Measurements from ENCODE around the gene DGKG. TPM values are rescaled to one million over a fixed set of nuclear protein-coding genes. Genes with fewer than 3 reads are reported as not detected.

The DGKG gene
- polyA plus RNA-seq, 3 donors = 4.2 to 9.2 (median 4.3) TPM

GRCh38 chr3:186123012-186123411 lies 239.0 kb downstream of the DGKG start:
- intact Hi-C loops (cut with micrococcal nuclease) = no loop called here
- Histone ChIP-seq H3K4me3 (replicated peaks in 1 of 3; ENCODE audit: low read depth in 2 of 3, low read length in 3 of 3) (no peak overlapping the region), H3K36me3 (replicated peaks in 1 of 2; ENCODE audit: control insufficient read depth in 1 of 2, insufficient read depth in 2 of 2, low read length in 2 of 2) (no peaks in the 10 kb centered on the region), H3K79me2 (ENCODE audit: insufficient read depth, low read length) (no peaks in the 10 kb centered on the region), H3K9ac (ENCODE audit: insufficient read depth, low read length, poor library complexity, severe bottlenecking) (no peak overlapping the region), H3K27me3 (ENCODE audit: control insufficient read depth in 2 of 2, insufficient read depth in 2 of 2, low read length in 2 of 2) (peaks cover 0 to 3% of the 10 kb centered on the region in 2 donors), H3K4me1 (ENCODE audit: control insufficient read depth in 1 of 2, insufficient read depth in 2 of 2, low read length in 2 of 2) (no peaks in the 10 kb centered on the region), H2AFZ (ENCODE audit: insufficient read depth, low read depth, low read length, poor library complexity, severe bottlenecking) (no peak overlapping the region), H3K27ac (ENCODE audit: low read depth in 1 of 2, low read length in 2 of 2) (no peak overlapping the region), H3K9me3 (replicated peaks in 1 of 2; ENCODE audit: control insufficient read depth in 1 of 2, insufficient read depth in 1 of 2, low read length in 2 of 2) (no peaks in the 10 kb centered on the region), H3K4me2 (replicated peaks; ENCODE audit: extremely low read depth, low read length, poor library complexity, severe bottlenecking) (no peak overlapping the region), H4K20me1 (ENCODE audit: insufficient read depth, low read length) (no peaks in the 10 kb centered on the region)
- no peak for TF ChIP-seq CTCF (IDR thresholded peaks at IDR 0.05)
- peaks cover 0 to 1% (median 0%) of the 10 kb centered on the region in 7 donors for H3K9me3 Mint-ChIP-seq
- no peak for DNase-seq
- no peaks in the 10 kb centered on the region for H3K4me1 Mint-ChIP-seq
- peaks cover 0 to 7% of the 10 kb centered on the region in 2 donors for H3K36me3 Mint-ChIP-seq
- H3K27me3 Mint-ChIP-seq (ENCODE audit: low read depth in 3 of 3) = peaks cover 2 to 4% (median 3%) of the 10 kb centered on the region in 3 donors
- 92% methylated on average over 2 of the region's 5 CpGs for WGBS (ENCODE audit: insufficient coverage)
- H3K27ac Mint-ChIP-seq = peak overlapping the region in 1 of 7 donors; percentile 1
- no peak overlapping the region for H3K4me3 Mint-ChIP-seq

- no peak overlapping the region for H2AFZ ChIP-seq (ENCODE audit: insufficient read depth, low read depth, low read length, poor library complexity, severe bottlenecking)
- Mint-ChIP-seq H3K9me3 (peaks cover 0 to 1% (median 0%) of the 10 kb centered on the region in 7 donors), H3K4me3 (no peak overlapping the region), H3K27me3 (ENCODE audit: low read depth in 3 of 3) (peaks cover 4 to 12% (median 6%) of the 10 kb centered on the region in 3 donors), H3K4me1 (no peaks in the 10 kb centered on the region), H3K36me3 (peaks cover 0 to 7% of the 10 kb centered on the region in 2 donors), H3K27ac (no peak overlapping the region)
- TF ChIP-seq CTCF (IDR thresholded peaks at IDR 0.05) = no peak
- intact Hi-C loops (cut with micrococcal nuclease) = no loop called here
- peaks cover 0 to 3% of the 10 kb centered on the region in 2 donors for H3K27me3 ChIP-seq (ENCODE audit: control insufficient read depth in 2 of 2, insufficient read depth in 2 of 2, low read length in 2 of 2)
- no peak for DNase-seq
- no peak overlapping the region for H3K9ac ChIP-seq (ENCODE audit: insufficient read depth, low read length, poor library complexity, severe bottlenecking)
- no peak overlapping the region for H3K27ac ChIP-seq (ENCODE audit: low read depth in 1 of 2, low read length in 2 of 2)
- H3K79me2 ChIP-seq (ENCODE audit: insufficient read depth, low read length) = no peaks in the 10 kb centered on the region
- WGBS (ENCODE audit: insufficient coverage) = 100% methylated on average over 1 of the region's 2 CpGs
- H3K9me3 ChIP-seq (replicated peaks in 1 of 2; ENCODE audit: control insufficient read depth in 1 of 2, insufficient read depth in 1 of 2, low read length in 2 of 2) = no peaks in the 10 kb centered on the region
- H3K36me3 ChIP-seq (replicated peaks in 1 of 2; ENCODE audit: control insufficient read depth in 1 of 2, insufficient read depth in 2 of 2, low read length in 2 of 2) = no peaks in the 10 kb centered on the region
- no peaks in the 10 kb centered on the region for H3K4me1 ChIP-seq (ENCODE audit: control insufficient read depth in 1 of 2, insufficient read depth in 2 of 2, low read length in 2 of 2)
- no peak overlapping the region for H3K4me2 ChIP-seq (replicated peaks; ENCODE audit: extremely low read depth, low read length, poor library complexity, severe bottlenecking)
- H3K4me3 ChIP-seq (replicated peaks in 1 of 3; ENCODE audit: low read depth in 2 of 3, low read length in 3 of 3) = no peak overlapping the region
- no peaks in the 10 kb centered on the region for H4K20me1 ChIP-seq (ENCODE audit: insufficient read depth, low read length)
Observed at GRCh38 chr3:186121968-186122367, 240.1 kb downstream of the DGKG start.
